ENCODE data around the gene FUT2.
"Not testable (repeated sequence)": the region's sequence is repeated elsewhere in the genome, so short reads cannot be mapped to it uniquely, and the experiment has no call there.

FUT2 gene

DNA sequence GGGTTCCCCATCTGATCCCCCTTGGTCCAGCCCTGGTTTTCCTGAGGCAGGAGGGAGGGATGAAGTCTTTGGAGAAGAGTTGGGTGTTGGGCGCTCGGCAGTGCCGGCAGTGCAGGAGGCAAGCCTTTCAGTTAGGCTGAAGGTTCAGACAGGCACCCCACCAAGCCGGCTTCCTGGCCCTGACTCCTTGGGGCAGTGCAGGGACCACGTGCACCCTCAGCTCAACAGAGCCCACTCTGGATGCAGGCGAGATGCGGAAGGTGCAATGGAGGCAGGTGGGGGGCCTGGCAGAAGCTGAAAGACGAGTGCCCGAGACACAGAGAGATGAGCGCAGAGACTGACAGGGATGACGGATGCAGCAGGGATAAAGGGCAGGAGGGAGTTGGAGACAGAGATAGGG, 12.7 kb downstream of the FUT2 start:
- DNase-seq = no peak

DNA sequence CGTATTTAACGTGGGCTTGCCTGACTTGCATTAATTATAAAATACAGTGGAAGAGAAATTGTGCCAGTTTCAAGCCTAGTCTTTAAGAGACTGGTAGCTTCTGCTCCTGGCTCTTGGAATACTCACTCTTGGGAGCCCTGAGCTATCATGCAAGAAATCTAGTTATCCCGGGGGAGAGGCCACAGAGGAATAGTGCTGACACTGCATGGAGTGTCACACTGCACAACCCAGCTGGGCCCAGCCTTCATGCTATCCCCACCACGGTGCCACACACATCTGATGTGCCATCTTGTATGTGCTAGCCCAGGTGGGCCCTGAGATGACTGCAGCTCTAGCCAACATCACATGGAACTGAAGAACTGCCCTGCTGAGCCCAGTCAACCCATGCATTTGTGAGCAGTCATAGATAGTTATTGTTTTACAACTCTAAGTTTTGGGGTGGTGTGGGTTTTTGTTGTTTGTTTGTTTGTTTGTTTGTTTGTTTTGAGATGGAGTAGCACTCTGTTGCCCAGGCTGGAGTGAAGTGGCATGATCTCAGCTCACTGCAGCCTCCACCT, 15.4 kb downstream of the FUT2 start:
- DNase-seq = no peak

DNA sequence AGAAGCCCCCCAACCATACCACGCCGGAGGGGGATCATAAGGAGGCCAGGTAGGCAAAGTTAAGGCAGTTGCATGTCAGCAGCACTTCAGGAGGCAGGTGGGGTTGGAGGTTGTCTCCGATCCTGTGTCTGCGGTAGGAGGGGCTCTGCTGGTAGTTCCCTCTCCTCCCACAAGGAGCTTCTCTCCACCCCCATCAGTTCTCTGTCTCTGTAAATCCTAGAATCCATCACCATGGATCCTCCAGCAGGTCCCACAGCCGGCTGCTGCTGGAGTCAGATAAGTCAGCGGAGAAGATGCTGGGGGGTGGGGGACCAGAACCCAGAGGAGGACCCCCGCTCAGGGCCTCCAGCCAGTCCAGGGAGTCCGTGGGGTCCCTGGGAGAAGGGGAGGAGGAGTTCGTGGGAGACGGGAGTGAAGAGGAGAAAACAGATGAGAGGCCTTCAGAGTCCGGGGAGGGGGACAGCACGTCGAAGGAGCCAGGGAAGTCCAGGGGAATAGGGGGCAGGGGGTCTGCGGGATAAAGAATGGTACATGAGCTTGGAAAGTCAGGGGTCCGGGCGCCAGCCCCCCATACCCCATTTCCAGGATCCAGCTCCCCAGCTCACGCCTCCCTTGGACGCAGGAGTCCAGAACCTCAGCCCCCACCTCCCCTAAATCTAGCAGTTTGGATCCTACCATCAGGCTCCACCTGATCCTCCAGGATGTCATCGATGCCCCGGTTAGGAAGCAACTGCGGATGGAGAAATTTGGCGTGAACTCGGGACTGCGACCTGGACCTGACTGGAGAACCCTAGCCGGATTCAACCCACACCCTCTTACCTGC, 17.5 kb downstream of the FUT2 start:
- DNase-seq = no peak

- peak; percentile 93 for DNase-seq
Observed at GRCh38 chr19:48713864-48714755, 18.3 kb downstream of the FUT2 start.

DNA sequence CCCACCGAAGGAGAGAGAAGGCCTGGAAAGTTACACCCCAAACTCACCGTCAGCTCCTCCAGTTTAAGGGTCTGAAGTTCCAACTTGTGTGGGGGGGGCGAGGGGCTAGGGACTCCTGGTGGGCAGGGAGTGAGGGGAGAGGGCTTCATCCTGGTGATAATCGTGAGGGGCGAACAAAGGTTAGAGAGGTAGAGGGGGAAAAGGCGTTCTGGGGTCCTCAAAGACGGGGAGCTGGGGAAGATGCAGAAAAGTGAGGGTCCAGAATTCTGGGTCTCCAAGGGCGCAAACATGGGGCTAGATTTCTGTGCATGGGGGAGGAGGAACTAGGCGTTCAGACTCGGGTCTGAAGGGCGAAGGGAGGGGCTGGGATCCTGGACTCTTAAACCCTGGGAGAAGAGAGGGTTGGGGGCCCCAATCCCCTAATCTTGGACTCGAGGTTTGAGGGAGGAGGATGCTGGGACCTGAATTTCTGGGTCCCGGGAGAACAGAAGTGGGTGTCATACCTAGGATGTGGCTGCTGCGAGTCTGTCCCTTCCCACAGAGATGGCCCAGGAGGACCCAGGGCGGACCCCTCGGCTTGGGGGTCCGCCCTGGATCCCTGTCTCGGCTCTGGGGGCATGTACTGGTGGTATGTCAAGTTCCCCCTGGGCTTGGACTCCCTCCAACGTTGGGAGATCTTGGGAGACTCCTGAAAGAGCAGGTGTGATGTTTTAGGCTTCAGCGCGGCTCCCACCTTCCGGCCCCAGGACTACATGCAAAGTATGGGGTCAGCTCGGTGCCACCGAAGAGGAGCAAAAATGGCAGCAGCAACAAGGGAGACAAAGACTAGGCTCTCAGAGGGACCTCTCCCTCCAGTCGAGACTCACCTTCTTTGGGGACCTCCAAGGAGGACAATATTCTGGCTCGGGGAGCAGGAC, 19.2 kb downstream of the FUT2 start:
- no peak for DNase-seq

DNA sequence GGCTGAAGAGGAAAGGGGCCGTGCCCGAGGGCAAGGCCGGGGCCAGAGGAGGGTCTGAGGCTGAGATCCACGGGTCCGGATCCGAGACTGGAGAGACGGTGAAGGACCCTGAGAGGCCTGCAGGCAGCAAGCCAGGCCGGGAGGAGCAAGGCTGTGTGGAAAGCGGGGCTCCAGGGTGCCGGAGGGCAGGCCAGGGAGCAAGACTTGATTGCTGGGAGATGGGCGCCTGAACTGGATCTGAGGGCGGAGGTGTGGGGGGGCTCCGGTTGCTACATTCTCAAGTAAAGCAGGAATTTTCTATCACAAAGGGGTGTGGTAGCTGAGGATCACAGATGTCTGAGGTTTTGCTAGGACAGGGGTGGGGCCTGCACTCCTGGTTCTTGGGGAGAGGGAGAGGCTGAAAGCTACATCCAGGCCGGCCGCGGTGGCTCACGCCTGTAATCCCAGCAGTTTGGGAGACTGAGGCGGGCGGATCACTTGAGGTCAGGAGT, 20.0 kb downstream of the FUT2 start:
- DNase-seq = no peak

- DNase-seq = no peak
Observed at GRCh38 chr19:48716562-48717291, 21.0 kb downstream of the FUT2 start.

- not testable (repeated sequence) for DNase-seq
Observed at GRCh38 chr19:48718106-48718505, 22.3 kb downstream of the FUT2 start.

- DNase-seq = no peak
Observed at GRCh38 chr19:48718711-48719231, 23.0 kb downstream of the FUT2 start.

GRCh38 chr19:48719263-48720171, 23.7 kb downstream of the FUT2 start, which contains the start of gene MAMSTR:
Gene MAMSTR, minus strand, starts transcription at chr19:48719725. Its CDS starts 694 bp downstream, at chr19:48719031.
- no peak for DNase-seq

GRCh38 chr19:48720251-48720612, 24.5 kb downstream of the FUT2 start:
- DNase-seq = no peak

DNA sequence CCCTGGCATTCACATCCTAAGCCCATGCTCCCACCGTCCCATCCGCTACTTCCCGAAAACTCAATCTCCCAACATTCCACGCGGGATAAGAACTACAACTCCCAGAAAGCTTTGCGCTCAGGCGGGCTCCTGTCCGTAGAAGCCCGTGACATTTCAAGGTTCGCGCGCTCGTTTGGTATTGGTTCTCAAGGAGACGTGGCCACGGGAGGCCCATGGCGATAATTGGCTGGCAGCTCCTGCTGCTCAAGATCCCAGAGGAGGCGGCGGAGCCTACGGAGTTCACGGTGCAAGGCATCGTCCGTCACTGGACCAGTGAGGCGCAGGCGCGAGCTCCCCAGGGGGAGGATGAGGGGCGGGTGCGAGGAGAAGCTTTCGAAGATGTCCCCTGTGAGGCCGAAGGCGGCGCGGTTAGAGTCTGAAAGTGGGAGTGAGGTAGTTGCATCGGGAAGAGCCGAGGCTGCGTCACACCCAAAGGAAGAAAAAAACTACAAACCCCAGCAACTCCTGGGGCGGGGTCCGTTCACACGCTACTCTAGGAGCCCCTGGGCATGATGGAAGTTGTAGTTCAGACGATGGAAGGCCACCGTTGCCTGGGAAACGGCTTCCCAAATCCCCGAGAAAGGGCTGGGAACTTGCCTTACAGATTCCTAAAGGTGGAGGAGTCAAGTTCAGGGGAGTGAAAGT, 25.0 kb downstream of the FUT2 start:
- DNase-seq = peak; percentile 86

- no peak for DNase-seq
Observed at GRCh38 chr19:48722196-48722708, 26.5 kb downstream of the FUT2 start.

GRCh38 chr19:48724796-48725753, 29.3 kb downstream of the FUT2 start:
- no peak for DNase-seq

GRCh38 chr19:48726556-48726955, 30.8 kb downstream of the FUT2 start:
- no peak for DNase-seq

- DNase-seq = no peak
Observed at GRCh38 chr19:48728911-48729664, 33.3 kb downstream of the FUT2 start.

GRCh38 chr19:48731452-48731851, 35.7 kb downstream of the FUT2 start:
- DNase-seq = no peak

Data from T-helper 9 cell (primary cell).